KBM-7 (cell line): Measurements from ENCODE around the gene CACNA1S.

Source experiments
- DNase-seq: peaks from one replicate; pipeline ENCODE4 v3.0.0-alpha.2; 2015
- in situ Hi-C: fragments of 300-500 bp; cut with MboI; formaldehyde crosslinking; loops from 2 replicates; pipeline ENCODE4 v1.14.3; 2020; ENCODE audit warnings: low sequenced_read_pairs, low pct_unique_long_range_greater_than_20kb, mixed read lengths

Gene CACNA1S

DNA sequence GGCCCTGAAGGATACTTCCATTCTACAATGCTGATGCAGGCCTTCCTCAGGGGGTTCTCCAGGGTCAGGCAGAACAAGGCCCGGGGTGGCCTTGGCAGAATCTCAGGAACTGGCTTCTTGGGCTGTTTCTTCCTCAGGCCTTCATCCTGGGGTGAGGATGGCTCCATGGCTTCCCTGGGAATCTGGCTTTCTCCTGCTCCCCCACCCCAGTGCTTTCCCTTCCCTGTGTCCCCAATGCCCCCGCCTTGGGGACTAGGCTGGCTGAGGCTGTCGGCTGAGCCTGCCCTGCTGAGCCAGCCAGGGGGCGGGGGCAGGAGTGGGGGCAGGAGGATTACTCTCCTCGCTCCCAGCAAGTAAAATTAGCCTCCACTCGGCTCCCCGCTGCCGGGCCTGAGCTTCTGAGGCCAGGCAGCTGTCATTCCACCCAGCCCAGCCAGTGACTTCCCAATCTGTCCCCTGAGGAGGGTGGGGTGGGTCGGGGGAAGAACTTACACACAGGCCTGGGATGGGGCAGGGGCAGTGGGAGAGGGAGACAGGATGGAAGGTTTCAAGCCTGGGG, at the start of gene CACNA1S:
TSS of gene CACNA1S (minus strand) at position 254 of the 559 bp plus-strand sequence. CDS start at position 167, 87 bp downstream.
- DNase-seq: no peak
- in situ Hi-C loops: no loop called here

DNA sequence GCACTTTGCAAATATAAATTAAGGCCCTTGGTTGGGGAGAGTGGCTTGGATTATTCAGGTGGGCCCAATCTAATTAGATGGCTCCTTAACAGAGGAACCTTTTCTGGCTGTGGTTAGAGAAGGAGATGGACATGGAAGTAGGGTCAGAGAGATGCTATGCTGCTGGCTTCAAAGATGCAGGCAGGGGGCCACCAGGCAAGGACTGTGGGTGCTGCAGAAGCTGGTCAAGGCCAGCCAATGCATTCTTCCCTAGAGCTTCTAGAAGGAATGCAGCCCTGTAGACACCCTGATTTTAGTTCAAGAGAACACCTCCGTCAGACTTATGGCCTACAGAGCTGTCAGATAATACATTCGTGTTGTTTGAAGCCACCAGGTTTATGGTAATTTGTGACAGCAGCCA, 45.7 kb upstream of the CACNA1S start:
- in situ Hi-C loops: no loop called here
- no peak for DNase-seq

DNA sequence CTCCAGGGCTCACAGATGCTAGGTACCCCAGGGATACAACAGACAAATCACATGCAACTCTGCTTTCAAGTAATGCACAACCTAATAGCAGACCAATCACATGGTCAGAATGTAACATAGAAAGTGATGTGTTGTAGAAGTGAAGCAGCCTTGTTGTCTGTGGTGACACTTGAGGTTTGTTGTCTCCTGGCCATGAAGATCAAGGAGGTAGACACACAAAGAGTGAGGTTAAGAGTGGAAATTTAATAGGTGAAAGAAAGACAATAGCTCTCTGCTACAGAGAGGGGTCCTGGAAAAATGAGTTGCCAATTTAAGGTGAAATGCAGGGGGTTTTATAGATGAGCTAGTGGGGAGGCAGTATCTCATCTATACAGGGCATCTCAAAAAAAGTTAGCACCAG, 44.6 kb upstream of the CACNA1S start:
- in situ Hi-C loops: no loop called here
- DNase-seq: no peak

DNA sequence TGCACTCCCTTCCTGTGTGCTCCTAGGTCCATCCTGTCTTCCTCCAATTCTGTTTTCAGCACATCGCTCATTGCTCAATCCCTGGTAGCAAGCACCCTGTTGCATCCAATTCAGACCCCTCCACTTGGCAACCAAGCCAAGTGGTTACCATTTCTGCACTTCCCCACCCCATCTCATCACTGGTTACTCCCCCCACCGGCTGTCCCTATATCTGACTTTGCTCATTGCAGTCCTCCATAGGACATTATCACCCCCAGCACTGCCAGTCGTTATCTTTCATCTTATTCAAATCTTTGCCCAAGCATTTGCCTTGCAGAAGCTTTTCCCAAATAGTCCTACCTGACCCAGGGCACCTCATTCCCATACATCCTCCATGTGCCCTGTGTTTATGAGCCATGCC, 44.1 kb upstream of the CACNA1S start:
- no peak for DNase-seq
- in situ Hi-C loops: no loop called here

DNA sequence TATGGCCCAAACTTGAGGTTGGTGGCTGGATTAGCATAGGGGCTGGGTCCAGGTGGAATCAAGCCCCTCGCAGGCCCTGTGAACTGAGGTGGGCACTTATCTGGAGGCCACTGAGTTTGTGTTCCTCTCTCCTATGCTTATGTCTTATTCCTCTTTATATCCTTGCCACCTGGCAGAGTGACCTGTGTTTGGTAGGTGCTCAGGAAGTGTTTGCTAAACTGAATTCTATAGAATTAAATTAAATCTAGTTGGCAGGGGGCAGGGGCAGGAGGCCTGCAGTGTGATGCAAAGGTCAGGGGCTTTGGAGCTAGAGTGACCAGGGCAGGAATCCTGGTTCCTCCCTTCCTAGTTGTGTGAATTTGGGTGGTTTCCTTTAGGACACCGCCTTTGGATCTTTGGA, 43.1 kb upstream of the CACNA1S start:
- in situ Hi-C loops: no loop called here
- no peak for DNase-seq

DNA sequence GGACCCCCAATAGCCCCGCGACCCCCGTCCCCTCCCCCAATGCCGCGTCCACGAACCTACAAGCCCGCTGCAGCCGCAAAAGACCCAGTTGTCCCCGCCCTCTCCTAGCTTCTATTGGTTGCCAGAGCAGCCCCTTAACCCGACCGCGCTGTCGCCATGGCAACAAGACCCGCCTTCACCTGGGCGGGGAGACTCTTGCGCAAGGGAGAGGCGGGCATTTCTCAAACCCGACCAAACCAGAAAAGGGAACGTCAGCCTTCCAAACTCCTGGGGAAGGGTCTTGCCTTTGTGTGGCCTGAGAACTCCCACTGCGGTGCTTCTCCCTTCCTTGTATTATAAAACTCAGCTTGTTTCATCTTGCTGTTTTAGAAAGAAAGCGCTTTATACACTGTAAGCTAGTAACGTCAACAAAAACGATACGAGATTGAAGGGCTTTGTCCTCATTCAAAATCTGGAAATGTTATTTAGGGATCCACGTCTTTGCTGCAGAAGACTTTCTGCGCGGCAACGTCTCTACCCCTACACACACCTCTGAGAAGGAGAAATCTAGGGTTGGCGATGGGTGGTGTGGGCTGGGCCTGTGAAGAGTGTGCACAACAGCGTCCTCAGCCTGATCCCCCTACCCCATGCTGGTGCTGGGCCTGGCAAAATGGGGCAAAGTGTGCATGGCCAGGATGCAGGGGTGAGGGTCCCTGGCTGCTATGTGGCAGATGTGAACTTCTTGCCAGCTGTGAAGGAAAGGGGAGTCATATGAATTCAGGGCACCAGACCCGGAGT, 42.4 kb upstream of the CACNA1S start, which contains the start of gene TMEM9:
TSS of gene TMEM9 (minus strand) at position 86 of the 777 bp plus-strand sequence. CDS start 551 bp downstream, outside the sequence.
- in situ Hi-C loops: no loop called here
- DNase-seq: peak; percentile 98

DNA sequence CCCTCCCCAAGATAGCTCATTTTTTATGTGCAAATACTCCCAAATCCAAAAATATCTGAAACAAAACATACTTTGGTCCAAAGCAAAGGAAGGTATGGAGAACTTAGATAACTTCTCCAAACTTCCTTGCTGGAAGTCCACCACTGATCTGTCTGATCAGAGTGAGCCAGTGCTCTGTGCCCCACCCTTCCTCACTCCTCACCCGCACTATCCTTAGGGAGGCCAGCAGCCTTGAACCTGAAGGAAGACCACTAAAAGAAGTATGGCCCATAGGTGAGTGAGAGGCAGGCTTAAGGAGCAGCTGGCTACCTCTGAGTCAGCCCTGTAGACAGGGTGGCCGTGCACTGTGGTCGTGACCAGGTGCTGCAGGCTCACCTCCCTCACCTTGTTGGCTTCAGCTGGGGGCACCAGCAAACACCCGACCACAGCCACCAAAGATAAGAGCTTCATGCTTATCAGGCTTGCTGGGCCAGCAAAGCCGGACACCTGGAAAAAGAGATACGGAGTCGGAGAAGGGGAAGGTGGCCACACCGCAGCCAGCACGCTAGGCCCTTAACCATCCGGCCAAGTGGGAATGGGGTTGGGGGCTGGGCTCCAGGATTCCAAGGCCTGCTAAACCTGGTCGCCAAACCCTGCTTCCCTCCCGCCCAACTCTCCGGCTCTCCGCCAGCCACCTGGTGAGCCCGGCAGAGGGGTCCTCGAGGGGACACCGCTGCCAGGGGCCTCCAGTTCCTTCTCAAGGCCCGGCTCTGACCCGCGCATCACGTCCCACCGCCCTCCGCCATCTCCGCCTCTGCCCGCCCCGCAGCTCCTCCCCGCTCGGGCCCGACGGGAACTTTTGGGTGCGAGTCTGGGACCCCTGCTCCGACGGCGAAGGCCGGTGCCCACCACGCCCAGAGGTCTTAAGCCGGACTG, 41.5 kb upstream of the CACNA1S start:
- in situ Hi-C loops: no loop called here
- peak; percentile 54 for DNase-seq

DNA sequence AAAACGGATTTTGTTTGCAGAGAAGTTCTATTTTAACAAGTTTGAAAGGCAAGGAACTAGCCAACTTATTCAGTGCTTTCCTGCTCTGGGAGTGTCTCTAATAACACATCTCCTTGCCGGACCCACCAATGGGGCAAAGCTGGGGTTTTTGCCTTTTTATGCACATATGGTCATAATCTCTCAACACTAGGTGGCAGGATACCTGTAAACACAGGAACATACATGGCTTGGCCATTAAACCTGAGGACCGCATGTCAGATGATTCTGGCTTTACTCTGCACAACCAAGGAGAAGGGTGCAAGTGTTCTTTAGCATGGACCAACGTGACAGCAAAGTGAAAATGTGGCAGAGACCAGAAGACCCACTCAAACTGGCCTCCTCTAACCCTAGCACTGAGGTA, 37.2 kb upstream of the CACNA1S start:
- in situ Hi-C loops: no loop called here
- peak; percentile 41 for DNase-seq

DNA sequence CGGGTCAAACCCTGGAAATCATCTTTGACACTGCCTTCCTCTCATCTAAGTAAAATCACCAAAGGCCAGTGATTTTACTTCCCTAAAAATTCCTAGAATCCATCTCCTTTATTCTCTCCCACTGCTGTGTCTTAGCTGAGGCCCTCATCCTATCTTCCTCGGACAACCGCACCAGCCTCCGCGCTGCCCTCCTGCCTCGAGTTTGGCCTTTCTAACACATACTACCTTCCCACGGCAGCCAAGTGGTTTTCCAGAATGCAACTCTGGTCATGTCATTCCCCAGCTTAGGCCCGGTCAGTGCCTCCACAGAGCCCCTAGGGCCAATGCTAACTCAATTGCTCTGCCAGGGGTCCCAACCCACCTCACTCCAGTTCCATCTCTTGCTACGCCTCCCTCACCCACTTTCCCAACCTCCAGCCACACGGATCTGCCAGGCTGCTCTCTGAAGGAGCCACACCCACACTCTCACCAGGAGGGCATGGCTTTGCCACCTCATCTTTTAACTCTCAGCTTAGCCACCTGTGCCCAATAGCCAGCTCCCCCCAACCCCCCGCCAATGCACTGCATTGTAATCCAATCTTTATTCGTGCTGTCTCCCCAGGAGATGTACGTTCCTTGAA, 35.3 kb upstream of the CACNA1S start:
- DNase-seq: no peak
- in situ Hi-C loops: no loop called here

DNA sequence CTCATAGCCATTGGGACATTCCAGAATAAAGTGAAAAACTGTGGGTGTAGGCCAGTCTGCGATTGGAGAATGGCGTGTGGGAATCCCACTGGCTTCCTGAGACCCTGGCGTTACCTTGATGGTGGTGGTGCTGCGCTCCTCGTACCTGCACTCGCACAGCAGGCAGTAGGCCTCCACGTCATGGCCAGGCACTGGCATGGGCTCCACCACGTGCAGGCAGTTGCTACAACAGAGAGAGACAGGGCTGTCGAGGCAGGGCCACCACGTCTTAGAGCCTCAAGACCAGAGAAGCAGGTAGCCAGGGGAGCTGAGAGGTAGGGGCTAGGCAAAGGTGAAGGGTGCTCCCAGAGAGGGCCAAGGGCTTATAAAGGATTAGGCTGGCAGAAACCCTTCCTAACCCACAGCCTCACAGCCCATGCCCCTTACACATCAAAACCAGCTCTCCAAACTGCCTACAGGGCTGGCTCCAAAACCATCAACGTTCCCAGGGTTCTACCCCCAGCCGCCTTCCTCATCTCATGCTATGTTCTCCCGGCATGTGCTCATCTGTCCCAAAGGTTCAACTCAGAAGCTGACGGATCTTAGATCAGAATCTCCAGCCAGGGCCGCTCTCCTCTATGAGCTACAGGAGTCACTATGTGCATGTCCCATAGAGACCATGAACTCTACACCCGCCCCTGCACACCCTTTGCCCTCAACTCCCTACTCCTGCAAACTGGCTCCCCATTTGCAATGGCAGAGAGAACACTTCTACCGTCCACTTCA, 34.6 kb upstream of the CACNA1S start:
- DNase-seq: no peak
- in situ Hi-C loops: no loop called here

DNA sequence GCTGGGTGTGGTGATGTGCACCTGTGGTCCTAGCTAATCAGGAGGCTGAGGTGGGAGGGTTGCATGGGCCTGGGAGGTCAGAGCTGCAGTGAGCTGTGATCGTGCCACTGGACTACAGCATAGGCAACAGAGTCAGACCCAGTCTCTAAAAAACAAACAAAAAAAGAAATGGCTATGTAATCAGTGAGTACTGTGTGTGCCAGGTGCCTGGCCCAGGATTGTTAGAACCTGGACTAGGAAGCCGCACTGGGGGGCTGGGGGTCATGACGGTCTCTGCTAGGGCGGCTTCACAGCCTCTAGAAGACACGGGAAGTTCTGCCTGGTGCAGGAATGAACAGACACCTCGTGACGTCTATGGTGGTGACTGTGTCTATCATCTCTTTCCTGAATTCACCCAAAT, 33.6 kb upstream of the CACNA1S start:
- no peak for DNase-seq
- in situ Hi-C loops: no loop called here

DNA sequence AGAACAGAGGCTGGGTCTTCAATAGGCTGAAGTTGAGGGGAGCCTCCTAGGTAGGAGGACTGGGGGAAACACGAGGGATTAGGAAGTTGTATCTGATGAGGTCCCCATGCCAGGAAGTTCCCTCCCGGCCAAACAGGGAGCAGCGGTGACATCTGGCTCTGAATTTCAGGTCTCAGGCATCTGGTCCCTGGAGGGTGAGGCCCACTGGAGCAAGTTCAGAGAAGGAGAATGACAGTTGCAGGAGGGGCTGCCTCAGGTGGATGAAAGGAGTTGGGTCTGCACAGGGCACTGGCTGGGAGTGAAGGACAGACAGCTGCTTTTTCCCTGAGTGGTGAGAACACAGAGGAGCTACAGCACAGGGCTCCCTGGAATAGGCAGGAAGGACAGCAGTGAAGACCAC, 32.9 kb upstream of the CACNA1S start:
- no peak for DNase-seq
- in situ Hi-C loops: no loop called here

DNA sequence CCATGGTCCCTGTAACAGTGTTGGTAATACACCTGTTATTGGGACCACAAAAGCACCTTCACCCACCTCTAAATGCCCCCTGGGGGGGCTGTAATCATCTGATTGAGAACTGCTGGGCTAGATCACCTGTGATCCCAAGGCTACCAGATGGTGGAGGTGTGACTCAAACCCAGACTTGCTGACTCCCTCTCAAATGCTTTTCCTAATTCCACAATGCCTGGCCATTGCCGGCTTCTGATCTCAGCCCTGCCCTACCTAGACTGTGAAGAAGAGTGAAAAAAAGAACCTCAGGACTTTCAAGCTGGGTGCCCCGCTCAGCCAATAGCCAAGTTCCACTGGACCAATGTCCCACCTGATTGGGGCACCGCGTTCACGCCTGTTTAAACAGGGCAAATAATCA, 32.5 kb upstream of the CACNA1S start:
- DNase-seq: no peak
- in situ Hi-C loops: no loop called here

DNA sequence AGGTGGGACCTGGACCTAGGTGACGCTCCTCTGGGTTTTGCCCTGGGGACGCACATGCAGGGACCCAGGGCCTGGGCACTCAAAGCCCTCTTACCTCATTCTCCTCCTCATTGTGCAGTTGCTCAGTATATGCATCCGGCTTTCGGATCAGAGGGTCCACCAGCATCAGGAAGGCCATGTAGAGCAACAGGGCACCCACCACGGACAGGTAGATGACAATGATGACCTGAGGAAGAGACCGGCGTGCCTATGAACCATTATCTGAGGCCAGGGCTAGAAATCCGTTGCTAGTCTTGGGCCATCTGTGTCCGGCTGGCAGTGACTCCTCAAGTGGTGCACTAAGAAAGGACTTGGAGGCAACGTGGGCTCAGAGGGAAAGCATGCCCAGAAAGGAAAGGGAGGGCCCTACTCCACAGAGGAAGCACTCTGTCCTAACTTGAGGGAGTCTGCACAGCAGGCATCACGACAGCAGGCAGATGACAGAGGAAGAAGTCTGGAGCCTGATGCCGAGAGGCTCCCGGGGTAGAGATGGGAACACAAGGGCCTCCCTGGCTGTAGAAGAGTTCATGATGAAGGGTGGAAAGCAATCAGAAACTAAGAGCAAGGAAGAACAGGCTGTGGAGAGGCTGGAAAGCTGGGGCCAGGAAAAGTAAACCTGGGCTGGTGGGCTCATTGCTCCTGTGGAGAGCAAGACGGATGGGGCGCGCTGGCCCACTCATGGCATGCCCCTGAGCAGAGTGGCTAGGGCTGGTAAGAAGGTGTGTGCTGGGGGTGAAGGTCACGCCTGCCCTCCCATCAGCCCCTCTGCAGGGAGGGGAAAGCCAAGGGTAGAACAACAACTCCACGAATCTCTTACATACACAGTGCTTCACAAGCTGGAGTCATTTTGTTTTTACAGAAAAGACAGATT, 31.8 kb upstream of the CACNA1S start:
- in situ Hi-C loops: no loop called here
- DNase-seq: no peak

DNA sequence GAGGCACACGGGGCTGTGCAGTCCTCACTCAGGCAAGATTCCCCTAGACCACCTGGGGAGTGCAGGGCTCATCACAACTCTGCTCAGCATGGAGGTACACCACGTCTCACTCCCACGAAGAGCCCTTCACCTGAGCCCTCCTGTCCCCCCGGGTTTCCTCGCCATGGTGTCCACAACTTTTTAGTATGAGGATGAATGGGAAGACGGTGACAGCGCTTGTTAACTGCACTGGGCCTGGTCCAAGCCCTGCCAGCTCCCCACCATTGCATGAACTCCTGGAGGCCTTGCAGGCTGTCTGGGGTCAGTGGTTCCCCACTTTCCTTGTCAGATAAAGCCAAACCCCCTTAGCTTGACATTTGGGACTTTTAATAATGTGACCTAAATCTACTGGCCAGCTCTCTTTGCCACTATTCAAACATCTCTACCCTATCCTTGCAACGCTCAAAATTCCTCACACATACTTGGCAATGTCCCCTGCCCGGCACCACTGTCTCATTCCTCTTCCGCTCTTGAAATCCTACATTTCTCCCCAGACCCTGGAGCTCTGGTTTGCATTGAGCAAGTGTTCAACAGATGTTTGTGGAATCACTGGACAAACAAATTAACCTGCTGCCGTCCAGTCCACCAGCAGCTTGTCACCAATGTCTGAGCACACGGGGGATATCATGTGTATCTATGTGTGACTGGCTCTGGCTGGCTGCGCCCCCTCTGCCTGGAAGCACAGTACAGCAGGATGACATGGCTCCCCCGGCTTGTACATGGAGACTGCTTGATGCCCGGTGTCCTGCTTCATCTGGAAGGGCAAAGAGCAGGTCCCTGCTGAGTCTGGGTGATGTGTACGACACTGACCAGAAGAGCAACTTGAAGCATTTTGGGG, 30.9 kb upstream of the CACNA1S start:
- in situ Hi-C loops: no loop called here
- no peak for DNase-seq

DNA sequence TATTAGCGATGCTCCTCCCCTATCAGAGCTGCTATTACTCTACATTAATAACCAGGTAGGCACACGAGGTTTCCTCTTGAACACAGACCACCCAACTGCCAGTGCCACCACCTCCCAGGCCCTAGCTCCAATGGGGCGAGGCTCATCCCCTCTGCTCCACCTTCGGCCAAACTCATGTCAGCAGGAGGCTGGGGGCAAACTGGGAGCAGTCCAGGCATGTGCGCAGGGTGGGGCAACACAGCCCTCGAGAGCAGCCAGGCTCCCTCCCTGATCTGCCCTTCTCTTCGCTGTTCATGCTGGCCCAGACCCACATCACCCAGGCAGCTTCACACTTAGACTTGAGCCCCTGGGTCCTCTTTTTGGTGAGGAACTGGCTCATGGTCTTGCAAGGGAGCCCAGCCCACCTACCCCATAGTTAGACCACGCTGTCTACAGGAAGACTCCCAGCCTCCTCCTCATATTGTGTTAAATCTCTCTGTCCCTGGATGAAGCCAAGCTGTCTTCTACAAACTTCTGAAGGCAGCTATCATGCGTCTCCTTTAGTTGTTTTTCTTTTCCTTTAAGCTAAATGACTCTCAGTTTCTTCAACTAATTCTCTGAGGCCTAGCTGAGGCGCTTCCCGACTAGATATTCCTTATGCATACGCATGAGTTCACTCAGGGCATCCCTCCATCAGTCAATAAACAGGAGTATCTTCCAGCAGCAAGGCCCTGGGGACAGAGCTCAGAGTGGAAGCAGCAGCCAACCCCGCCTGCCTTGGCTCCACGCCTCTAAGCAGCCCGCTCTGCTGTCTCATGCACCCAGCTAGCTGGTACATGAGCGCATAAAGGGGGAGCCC, 30.0 kb upstream of the CACNA1S start:
- in situ Hi-C loops: no loop called here

More for the DNA sequence above, 30.0 kb upstream of the CACNA1S start:
- DNase-seq: no peak
